BE2C (cell line): ENCODE results near the gene RAF1.
"Not testable (repeated sequence)": the region's sequence is repeated elsewhere in the genome, so short reads cannot be mapped to it uniquely, and the experiment has no call there.

ENCODE experiments used
- DNase-seq: peaks from one replicate; pipeline ENCODE4 v3.0.0-alpha.2; 2020
- H3K27me3 ChIP-seq: fragments of 250-450 bp; sonication (Bioruptor Pico); 2 replicates; pipeline ENCODE4 v1.5.1; 2020; ENCODE audit warnings: mild to moderate bottlenecking
- H3K36me3 ChIP-seq: fragments of 250-450 bp; sonication (Bioruptor Pico); 2 replicates; pipeline ENCODE4 v1.5.1; 2020; ENCODE audit warnings: mild to moderate bottlenecking
- H3K4me1 ChIP-seq: fragments of 250-450 bp; sonication (Bioruptor Pico); 2 replicates; pipeline ENCODE4 v1.5.1; 2020
- H3K4me3 ChIP-seq: 2 replicates; pipeline ENCODE4 v1.5.1; 2011; ENCODE audit warnings: low read depth, low read length
- H3K9me3 ChIP-seq: fragments of 250-450 bp; sonication (Bioruptor Pico); 2 replicates; pipeline ENCODE4 v1.5.1; 2020
- CTCF ChIP-seq: IDR thresholded peaks from 2 replicates; pipeline ENCODE4 v1.5.1; 2012; ENCODE audit warnings: mild to moderate bottlenecking, low read depth, low read length

RAF1 gene

DNA sequence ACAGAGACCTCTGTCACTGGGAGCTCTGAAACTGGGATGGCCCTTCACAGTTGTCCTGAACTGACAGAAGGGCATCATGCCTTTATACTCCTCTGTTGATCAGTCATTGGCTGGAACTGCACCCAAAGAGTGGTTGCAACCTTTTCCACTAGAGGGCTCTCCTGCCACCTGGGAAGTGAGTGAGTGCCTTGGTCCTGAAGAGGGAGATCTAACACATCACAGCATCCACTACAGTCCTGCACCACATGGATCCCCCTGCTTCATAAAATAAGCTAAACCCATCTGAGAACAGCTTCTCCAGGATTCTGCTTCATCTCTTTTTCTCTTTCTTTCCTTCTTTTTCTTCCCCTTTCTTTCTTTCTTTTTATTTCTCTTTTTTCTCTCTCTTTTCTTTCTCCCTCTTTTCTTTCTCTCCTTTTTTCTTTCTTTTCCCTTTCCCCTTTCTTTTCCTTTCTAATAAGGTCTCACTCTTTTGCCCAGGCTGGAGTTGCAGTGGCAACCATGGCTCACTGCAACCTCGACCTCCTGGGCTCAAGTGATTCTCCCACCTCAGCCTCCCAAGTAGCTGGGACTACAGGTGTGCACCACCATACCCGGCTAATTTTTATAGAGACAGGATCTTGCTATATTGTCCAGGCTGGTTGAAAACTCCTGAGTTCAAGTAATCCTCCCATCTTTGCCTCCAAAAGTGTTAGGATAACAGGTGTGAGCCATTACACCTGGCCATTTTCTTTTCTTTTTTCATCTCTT lies 42.8 kb upstream of the RAF1 start:
- peak; percentile 62 for DNase-seq
- H3K36me3 ChIP-seq: no peaks in the 10 kb centered on the region
- no peaks in the 10 kb centered on the region for H3K4me1 ChIP-seq
- no peaks in the 10 kb centered on the region for H3K27me3 ChIP-seq
- peak; percentile 86 for TF ChIP-seq CTCF
- no peaks in the 10 kb centered on the region for H3K9me3 ChIP-seq
- H3K4me3 ChIP-seq: no peak overlapping the region

DNA sequence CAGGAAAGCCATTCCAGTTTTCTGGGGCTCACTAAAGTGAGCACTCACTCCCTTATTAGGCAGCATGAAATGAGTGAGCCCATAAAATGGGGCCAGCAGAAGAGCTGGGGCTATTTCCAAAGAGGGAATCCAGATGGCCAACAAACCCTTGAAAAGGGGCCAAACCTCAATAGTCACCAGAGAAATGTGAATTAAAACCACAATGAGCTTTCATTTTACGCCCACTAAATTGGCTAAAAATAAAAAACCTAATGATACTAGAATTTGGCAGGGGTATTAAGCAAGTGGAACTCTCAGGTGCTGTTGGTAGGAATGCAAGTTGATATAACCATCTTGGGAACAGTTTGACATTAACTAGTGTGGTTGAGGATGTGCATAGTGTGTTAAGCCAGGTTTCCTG lies 42.1 kb upstream of the RAF1 start:
- Histone ChIP-seq H3K4me3 (no peak overlapping the region), H3K27me3 (no peaks in the 10 kb centered on the region), H3K36me3 (no peaks in the 10 kb centered on the region), H3K4me1 (no peaks in the 10 kb centered on the region), H3K9me3 (no peaks in the 10 kb centered on the region)
- DNase-seq: no peak
- TF ChIP-seq CTCF: no peak

DNA sequence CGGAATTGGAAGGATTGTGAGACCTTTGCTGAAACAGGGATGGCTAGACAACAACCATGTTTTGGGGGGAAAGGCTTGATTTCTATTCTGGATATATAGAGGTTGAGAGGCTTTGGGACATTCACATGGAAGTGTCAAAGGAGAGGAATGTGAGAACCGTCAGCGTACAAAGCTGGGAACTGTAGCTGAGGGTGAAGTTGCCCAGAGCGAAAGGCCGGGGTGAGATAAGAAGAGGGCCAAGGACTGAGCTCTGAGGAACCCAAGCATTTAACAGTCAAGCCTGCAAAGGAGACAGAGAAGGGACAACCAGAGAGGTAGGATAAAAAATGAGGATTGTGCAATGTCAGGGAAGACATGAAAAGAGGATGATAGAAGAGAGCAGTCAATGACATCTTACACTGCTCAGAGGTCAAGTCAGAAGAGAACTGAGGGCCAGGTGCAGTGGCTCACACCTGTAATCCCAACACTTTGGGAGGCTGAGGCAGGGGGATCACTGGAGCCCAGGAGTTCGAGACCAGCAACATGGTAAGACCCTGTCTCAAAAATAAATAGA lies 41.5 kb upstream of the RAF1 start:
- H3K9me3 ChIP-seq: no peaks in the 10 kb centered on the region
- no peak for DNase-seq
- H3K4me3 ChIP-seq: no peak overlapping the region
- no peak for TF ChIP-seq CTCF
- no peaks in the 10 kb centered on the region for H3K4me1 ChIP-seq
- no peaks in the 10 kb centered on the region for H3K36me3 ChIP-seq
- no peaks in the 10 kb centered on the region for H3K27me3 ChIP-seq

DNA sequence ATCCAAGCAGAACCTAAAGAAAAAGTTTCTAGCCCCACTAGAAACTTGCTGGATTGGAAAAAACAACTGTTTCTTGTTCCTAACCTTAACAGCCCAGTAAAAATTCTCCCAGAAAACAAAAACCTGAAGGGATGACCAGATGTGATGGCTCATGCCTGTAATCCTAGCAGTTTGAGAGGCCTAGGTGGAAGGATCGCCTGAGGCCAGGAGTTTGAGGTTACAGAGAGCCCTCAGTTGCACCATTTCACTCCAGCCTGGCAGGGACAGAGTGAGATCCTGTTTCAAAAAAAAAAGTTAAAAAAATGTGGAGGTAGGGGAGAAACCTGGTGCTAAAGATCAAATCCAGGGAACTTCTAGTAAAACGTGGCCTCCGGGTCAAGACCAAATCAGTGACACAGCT lies 38.6 kb upstream of the RAF1 start:
- Histone ChIP-seq H3K4me1 (no peaks in the 10 kb centered on the region), H3K9me3 (no peaks in the 10 kb centered on the region), H3K27me3 (no peaks in the 10 kb centered on the region), H3K4me3 (no peak overlapping the region), H3K36me3 (no peaks in the 10 kb centered on the region)
- no peak for TF ChIP-seq CTCF
- DNase-seq: no peak

DNA sequence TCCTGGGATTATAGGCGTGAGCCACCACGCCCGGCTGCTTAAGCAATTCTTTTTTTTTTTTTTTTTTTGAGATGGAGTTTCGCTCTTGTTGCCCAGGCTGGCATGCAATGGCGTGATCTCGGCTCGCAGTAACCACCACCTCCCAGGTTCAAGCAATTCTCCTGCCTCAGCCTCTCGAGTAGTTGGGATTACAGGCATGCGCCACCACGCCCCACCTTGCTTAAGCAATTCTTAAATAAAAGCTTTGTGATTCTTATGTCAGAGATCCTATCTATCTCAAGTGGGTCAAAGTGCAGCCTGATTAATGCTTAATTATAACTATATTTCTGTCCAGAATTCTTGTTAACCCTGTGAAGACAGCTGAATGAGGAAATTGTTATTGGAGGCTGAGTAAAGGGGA lies 37.7 kb upstream of the RAF1 start:
- H3K9me3 ChIP-seq, H3K4me3 ChIP-seq, H3K36me3 ChIP-seq, H3K4me1 ChIP-seq, H3K27me3 ChIP-seq, DNase-seq: not testable (repeated sequence)

GRCh38 chr3:12700800-12701199 lies 36.9 kb upstream of the RAF1 start:
- no peaks in the 10 kb centered on the region for H3K9me3 ChIP-seq
- no peaks in the 10 kb centered on the region for H3K4me1 ChIP-seq
- H3K27me3 ChIP-seq: no peaks in the 10 kb centered on the region
- H3K36me3 ChIP-seq: no peaks in the 10 kb centered on the region
- no peak for TF ChIP-seq CTCF
- H3K4me3 ChIP-seq: no peak overlapping the region
- no peak for DNase-seq
